ENCODE results near the gene MATR3.
"Not testable (repeated sequence)": the region's sequence is repeated elsewhere in the genome, so short reads cannot be mapped to it uniquely, and the experiment has no call there.

MATR3 gene

DNA sequence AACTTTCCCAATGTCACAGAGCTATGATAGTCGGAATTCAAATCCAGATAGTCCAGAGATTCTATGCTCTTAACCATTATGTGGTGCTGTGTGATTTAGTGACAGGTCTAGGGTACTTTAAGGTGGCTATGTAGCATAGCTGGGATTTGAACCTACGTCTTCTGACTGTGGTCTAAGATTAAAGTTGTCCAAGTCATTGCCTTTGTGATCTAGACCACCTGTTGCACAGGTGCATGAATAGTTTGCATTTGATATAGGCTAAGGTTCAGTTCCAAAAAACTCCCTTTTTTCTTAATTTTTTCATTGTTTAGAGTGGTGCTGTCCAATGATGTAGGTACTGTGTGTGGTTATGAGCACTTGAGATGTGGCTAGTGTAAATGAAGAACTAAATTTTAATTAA, 50.6 kb downstream of the MATR3 start:
- DNase-seq (ENCODE audit: low read depth in 2 of 2), result no peak

DNA sequence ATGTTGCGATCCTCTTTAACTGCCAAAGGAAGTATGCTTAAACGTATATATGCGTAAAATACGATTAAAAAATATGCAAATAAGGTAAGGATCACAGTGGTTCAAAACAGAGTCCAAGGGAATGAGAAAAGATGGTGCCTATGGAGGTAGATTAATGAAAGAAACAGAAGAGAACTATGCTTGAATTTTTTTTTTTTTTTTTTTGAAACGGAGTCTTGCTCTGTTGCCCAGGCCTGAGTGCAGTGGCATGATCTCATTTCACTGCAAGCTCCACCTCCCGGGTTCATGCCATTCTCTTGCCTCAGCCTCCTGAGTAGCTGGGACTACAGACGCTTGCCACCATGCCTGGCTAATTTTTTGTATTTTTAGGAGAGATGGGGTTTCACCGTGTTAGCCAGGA, 51.9 kb downstream of the MATR3 start:
- not testable (repeated sequence) for DNase-seq (ENCODE audit: low read depth in 2 of 2)

DNA sequence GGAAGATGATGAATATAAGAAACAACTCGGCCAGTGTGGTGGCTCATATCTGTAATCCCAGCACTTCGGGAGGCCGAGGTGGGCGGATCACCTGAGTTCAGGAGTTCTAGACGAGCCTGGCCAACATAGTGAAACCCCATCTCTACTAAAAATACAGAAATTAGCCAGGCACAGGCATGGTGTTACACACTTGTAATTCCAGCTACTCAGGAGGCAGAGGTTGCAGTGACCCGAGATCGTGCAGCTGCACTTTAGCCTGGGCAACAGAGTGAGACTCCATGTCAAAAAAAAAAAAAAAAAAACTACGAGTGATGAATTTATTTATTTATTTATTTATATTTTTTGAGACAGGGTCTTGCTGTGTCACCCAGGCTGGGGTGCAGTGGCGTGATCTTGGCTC, 54.3 kb downstream of the MATR3 start:
- not testable (repeated sequence) for DNase-seq (ENCODE audit: low read depth in 2 of 2)

DNA sequence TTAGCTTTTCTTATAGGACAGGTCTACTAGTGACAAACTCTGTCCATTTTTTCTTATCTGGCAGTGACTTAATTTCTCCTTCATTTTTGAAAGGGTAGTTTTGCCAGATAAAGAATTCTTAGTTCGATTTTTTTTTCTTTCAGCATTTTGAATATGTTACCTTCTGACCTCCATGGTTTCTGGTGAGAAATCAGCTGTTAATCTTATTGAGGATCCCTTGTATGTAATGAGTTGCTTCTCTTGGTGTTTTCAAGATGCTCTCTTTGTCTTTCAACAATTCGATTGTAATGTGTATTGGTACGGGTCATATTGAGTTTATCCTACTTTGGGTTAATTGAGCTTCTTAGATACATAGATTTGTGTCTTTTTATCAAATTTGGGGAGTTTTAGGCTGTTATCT, 60.6 kb downstream of the MATR3 start:
- DNase-seq (ENCODE audit: low read depth in 2 of 2), result no peak

DNA sequence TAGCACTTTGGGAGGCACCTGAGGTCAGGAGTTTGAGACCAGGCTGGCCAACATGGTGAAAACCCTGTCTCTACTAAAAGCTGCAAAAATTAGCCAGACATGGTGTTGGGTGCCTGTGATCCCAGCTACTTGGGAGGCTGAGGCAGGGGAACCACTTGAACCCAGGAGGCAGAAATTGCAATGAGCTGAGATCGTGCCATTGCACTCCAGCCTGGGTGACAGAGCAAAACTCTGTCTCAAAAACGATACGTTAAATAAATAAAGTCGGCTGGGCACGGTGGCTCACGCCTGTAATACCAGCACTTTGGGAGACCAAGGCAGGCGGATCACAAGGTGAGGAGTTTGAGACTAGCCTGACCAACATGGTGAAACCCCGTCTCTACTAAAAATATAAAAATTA, 62.4 kb downstream of the MATR3 start:
- not testable (repeated sequence) for DNase-seq (ENCODE audit: low read depth in 2 of 2)

DNA sequence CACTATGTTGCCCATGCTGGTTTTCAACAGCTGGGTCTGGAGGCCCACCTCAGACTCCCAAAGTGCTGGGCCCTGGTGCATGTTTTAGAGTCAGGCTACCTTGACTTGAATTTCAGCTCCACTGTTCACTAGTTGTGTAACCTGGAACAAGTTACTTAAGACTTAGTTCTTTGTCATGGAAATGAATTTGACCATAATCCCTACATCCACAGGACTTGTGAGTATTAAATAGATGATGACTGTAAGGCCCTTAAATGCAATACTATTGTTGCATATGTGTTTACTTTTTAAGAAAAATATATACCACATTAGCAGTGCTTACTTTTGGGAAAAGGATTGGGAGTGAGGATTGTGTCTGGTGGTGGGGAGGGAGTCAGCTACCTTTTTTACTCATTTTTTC, 64.5 kb downstream of the MATR3 start:
- DNase-seq (ENCODE audit: low read depth in 2 of 2), result no peak

DNA sequence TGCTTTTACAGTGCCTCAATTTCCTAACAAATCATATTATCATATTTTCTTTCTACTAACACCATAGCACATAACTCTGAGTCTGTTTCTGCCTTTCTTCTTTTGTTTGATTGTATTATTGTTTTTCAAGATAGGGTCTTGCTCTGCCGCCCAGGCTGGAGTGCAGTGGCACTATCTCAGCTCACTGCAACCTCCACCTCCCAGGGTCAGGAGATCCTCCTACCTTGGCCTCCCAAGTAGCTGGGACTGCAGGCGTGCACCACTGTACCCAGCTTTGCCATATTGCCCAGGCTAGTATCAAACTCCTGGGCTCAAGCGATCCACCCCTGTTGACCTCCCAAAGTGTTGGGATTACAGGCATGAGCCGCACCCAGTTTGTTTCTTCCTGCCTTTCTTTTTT, 66.8 kb downstream of the MATR3 start:
- DNase-seq (ENCODE audit: low read depth in 2 of 2), result no peak

DNA sequence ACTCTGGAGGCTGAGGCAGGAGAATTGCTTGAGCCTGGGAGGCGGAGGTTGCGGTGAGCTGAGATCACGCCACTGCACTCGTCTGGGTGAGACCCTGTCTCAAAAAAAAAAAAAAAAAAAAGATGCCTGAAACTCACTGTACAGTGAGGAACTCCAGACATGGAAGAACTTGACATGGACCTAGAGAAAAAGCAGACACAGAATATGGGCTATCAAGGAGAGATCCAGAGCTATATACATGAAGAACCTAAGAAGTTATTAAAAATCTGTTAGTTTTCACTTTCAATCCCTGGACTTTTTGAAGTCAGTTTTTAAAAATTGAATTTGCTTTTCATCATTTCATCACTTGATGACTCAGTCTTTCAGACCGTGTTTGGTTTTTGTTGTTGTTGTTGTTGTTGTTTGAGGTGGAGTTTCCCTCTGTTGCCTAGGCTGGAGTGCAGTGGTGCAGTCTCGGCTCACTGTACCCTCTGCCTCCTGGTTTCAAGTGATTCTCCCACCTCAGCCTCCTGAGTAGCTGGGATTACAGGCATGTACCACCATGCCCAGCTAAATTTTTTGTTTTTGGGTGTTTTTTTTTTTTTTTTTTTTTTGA, 68.4 kb downstream of the MATR3 start:
- DNase-seq (ENCODE audit: low read depth in 2 of 2), result no peak

DNA sequence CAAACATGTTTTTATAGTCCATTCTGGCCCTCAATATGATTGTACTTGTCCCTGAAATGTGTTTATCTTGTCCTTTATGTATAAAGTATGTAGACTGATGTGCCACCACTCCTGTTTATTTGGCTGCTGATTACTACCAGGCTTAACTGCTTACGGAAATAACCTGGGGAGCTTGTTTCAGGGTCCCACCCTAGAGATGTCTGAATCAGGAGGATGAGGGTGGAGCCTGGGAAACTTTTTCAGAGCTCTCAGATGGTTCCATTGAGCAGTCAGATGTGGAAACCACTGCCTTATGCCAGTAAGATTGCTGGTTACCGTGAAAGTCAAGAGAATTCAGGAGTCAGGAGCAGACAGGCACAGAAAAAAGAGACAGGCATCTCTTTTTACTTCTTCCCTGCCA, 70.4 kb downstream of the MATR3 start:
- no peak for DNase-seq (ENCODE audit: low read depth in 2 of 2)

DNA sequence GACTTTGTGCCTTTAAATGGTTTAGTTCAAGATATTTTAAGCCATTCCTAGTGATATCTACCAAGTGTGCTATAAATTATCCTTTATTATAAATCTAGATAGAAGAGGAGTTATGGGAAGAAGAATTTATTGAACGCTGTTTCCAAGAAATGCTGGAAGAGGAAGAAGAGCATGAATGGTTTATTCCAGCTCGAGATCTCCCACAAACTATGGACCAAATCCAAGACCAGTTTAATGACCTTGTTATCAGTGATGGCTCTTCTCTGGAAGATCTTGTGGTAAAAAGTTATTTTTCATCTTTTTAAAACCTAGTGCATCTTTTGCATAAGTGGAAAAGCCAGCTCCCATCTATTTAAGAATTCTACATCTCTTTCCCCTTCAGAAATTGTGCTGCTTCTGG, 70.9 kb downstream of the MATR3 start:
- DNase-seq (ENCODE audit: low read depth in 2 of 2), result no peak

DNA sequence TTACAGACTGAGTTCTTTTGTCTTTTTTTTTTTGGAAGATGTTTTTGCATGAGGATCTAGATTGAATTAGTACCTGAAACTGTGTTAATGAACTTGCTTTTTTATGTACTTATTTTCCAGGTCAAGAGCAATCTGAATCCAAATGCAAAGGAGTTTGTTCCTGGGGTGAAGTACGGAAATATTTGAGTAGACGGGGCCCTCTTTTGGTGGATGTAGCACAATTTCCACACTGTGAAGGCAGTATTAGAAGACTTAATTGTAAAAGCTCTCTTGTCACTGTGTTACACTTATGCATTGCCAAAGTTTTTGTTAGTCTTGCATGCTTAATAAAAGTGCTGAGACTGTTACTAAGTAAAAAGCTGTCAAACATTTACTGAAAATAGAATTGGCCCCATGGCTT, 75.1 kb downstream of the MATR3 start:
- DNase-seq (ENCODE audit: low read depth in 2 of 2), result no peak

DNA sequence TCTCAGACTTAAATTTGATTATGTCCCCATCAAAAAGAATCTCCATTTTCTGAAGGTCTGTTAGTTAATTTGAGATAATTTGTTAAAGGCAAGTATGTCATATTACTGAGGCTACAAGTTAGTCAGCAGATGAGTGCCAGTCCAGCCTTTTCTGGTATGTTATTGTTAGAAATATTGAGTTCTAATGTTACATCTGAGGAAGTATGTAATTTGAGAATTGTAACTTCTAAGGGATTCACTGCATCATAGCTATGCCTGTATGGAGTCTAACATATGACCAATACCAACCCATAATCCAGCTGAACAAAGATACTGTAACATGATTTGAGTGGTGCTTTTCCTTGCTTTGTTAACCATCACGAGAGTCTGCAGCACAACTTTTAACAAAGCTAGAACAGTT, 75.6 kb downstream of the MATR3 start:
- no peak for DNase-seq (ENCODE audit: low read depth in 2 of 2)

DNA sequence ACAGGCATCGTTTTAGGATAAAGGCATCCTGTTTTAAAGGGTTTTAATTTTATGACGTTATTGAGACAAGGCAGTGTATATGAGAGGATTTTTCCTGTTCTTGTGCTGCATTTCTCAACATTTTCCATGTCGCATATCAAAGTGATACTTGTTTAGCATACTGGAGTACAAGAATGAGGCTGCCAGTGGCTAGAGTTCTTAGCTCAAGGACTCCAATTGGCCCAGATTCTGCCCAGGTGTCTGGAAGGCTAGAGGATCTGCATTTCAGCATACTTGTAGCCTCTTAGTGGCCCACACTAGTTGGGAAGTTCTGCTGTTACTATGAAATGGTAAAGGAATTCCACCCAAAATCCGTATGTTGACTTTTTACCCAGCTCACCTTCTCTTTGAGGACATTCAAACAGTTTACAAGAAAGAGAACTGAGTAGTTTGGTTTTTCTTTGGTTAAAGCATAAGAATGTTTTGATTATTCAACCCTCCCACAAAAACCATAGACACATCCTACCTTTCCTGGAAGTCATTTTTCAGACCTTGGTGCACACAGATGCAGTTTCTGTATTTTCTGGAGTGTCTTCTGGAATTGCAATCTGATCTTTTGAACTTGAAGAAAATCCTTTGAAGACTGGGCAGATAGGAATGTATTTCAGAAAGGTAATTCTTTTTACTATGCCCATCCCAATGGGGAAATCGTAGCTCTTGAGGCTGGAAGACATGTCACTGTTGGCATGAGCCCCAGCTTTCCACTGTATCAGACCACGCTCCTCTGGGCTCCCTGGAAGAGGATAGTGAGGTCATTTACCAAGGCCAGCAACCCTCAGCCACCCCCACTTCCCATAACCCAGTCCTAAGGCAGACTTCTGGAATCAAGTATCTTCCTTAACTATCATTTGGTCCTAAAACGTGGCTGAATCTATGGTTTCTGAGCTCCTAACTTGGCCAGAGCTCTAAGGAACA, 78.2 kb downstream of the MATR3 start:
- no peak for DNase-seq (ENCODE audit: low read depth in 2 of 2)

DNA sequence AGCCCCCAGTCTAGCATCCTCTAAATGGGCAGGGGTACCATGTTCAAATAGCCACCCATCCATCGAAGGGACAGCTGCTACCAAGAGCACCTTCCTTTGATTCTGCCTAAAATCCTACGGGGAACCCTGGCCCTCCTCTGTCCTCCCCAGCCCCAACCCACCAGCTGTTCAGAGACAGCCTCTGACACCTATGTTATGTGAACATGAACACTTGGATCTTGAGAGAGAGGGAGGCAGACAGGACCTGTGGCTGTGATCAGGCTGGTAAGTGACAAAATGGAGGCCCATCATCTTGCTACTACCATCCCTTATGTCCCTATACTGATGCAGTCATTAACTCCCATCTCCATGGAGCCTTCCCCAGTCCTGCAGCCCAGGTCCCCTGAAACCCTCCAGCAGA, 81.4 kb downstream of the MATR3 start:
- DNase-seq (ENCODE audit: low read depth in 2 of 2), result no peak

DNA sequence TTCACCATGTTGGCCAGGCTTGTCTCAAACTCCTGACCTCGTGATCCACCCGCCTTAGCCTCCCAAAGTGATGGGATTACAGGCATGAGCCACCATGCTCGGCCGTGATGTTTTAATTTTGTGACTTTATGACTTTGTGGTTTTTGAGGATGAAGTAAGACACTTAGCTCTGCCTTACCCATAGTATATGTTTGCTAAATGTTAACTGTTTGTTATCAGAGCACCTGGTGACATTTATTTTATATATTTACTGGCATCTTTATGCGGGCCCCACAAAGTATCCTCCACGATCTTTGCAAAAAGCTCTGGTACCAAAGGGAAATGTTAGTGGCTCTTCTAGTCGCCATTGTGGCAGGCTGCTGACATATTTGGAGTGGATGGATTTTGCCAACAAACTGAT, 82.8 kb downstream of the MATR3 start:
- no peak for DNase-seq (ENCODE audit: low read depth in 2 of 2)

DNA sequence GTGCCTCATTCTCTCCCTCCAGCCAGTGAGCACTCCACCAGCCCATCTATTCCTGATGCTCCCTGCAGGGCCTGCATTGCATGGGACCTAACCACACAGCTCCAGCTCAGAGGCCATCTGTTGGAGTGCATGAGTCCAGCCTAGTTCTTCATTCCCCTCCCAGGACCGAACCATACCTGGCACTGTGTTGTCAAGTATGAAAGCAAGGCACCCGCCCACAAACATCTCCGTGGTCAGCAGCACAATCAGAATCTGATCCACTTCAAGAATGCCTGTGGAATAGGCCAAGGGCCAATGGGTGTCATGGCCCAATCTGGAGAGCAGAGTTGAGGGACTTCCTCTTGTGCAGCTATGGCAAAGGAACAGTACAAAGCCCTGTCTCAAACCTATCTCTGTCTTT, 83.7 kb downstream of the MATR3 start:
- DNase-seq (ENCODE audit: low read depth in 2 of 2), result no peak

DNA sequence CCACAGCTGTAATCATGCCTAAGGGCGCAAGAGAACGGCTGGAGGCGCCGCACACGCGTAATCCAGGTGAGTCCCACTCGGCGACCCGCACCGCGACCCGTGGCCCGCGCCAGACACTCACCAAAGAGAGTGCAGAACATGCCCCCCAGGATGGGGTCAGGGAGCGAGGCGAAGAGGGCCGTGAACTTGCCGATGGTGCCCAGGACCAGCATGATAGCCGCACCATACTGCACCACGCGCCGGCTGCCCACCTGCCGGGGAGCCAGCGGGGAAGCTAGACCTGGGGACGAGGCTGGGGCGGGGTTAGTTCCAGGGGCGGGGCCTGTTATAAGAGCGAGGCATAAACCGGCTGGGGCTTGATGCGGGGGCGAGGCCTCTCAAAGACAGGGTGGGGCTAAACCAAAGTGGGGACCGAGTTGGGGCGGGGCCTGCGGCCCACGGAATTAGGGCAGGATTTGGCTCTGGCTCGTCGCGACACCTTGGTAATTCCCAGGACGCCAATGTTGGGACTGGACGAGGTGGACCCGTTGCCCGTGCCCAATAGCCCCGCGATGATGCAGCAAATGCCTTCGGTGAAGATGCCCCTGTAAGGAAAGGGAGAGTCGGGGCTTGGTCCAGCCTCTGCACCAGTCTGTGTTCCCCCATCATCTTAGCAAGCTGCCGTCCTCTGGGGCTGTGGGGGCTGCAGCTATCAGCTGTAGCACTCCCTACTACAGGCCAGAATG, 84.7 kb downstream of the MATR3 start:
- DNase-seq (ENCODE audit: low read depth in 2 of 2), result no peak

DNA sequence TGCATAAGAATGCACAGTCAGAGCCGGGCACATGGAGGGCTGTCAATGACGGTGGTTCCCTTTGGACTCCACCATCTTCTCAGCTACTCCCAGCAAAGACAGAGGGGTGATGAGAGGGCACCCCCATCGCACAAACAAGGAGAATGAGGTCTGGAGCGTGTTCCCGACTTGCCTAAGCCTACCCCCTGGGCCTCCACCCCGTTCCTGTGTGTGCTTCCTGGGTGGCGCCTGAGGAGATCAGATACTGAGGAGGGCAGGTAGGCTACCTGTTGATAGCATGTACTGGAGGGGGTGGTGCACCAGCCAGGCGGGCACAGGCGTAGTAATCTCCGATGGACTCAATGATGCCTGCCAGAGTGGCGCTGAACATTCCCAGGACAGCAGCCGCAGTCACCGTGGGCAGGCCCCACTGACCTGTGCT, 85.4 kb downstream of the MATR3 start:
- no peak for DNase-seq (ENCODE audit: low read depth in 2 of 2)

DNA sequence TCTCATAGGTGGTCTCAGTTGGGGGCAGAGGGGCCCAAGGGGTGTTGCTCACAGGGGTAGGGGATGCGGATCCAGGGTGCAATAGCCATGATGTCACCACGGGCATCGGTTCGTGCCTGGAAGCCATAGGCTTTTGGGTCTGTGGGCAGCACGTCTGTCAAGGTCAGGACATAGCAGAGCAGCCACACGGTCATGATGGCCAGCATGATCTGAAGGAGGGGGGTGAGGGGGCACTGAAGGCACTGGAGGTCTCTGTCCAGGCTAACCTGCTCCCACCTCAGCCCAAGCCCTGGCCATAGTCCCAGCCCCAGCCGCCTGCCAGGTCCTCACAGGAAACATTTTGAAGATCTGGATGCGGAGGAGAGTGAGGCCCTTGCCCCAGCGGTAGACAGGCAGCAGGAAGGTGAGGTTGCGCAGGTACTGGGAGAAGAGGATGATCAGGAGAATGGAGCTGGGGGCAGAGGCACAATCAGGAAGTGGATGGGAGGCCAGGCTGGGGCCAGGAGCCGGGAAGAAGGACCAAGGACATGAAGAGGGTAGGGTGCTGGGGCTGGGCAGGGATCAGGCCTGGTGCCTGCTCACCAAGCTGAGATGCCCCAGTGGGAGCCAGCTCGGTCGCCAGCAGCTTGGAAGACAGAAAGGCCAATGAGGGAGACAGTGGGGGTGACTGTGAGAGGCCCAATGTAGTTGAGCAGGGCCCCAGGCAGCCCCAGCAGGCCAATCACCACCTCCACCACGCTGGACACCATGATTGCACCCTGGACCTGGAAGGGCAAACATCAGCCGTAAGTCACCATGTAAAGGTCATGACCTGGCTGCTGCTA, 86.3 kb downstream of the MATR3 start:
- no peak for DNase-seq (ENCODE audit: low read depth in 2 of 2)

Measured in stimulated activated CD8-positive, alpha-beta memory T cell treated with anti-CD3 and anti-CD28 coated beads, Interleukin-2, amount 100 ng/mL, for 48 hours (primary cell).